ENCODE measurements around the gene SYCP2.
"Not testable (repeated sequence)": the region's sequence is repeated elsewhere in the genome, so short reads cannot be mapped to it uniquely, and the experiment has no call there.

SYCP2 gene, protein sequence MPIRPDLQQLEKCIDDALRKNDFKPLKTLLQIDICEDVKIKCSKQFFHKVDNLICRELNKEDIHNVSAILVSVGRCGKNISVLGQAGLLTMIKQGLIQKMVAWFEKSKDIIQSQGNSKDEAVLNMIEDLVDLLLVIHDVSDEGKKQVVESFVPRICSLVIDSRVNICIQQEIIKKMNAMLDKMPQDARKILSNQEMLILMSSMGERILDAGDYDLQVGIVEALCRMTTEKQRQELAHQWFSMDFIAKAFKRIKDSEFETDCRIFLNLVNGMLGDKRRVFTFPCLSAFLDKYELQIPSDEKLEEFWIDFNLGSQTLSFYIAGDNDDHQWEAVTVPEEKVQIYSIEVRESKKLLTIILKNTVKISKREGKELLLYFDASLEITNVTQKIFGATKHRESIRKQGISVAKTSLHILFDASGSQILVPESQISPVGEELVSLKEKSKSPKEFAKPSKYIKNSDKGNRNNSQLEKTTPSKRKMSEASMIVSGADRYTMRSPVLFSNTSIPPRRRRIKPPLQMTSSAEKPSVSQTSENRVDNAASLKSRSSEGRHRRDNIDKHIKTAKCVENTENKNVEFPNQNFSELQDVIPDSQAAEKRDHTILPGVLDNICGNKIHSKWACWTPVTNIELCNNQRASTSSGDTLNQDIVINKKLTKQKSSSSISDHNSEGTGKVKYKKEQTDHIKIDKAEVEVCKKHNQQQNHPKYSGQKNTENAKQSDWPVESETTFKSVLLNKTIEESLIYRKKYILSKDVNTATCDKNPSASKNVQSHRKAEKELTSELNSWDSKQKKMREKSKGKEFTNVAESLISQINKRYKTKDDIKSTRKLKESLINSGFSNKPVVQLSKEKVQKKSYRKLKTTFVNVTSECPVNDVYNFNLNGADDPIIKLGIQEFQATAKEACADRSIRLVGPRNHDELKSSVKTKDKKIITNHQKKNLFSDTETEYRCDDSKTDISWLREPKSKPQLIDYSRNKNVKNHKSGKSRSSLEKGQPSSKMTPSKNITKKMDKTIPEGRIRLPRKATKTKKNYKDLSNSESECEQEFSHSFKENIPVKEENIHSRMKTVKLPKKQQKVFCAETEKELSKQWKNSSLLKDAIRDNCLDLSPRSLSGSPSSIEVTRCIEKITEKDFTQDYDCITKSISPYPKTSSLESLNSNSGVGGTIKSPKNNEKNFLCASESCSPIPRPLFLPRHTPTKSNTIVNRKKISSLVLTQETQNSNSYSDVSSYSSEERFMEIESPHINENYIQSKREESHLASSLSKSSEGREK (N-terminal part only)

DNA sequence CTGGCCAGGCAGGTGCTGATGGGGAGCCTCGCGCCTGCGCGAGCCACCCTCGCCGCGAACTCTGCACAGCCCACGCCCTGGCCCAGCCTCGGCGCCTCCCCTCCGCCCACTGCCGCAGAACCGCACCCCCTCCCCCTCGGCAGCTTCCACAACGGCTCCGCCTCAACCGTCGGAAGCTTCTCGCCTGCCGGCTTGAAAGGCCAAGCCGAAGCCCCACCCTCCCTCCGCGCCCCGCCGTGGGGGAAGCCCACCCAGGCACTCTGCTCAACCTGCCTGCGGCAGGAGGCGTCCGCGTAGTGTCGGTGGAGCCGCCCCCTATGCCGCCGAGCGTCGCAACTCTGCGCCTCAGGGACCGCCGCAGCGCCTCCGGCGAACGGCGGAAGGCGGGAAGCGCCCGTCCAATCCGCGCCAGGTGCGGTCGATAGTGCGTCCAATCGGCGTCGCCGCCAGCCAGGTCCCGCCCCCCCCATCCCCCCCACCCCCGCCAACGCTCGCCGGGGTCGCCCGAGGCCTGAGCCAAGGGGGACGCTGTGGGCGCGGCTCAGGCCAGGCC lies at the start of gene SYCP2:
Gene SYCP2 (minus strand): TSS at position 342 of the 553 bp plus-strand sequence. CDS start 11,224 bp downstream, outside the sequence.
- no peak for DNase-seq

DNA sequence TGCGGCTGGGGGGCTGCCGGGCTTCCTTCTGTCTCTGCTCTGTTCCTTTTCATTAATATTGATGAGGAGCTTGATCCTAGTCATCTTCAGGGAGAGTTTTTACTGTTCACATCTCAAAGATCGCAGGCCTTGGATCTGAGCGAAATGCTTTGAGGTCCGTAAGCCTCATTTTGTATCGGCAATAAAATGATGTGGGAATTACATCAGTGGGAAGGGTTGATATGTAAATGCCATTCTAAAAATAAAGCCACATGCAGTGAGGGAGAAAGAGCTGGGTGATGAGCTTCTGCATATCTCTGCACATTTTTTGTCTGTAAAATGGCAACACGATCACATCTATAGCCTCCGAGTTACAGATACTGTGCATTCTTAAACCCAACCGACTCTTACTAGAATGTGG lies 49.6 kb upstream of the SYCP2 start:
- DNase-seq = no peak

DNA sequence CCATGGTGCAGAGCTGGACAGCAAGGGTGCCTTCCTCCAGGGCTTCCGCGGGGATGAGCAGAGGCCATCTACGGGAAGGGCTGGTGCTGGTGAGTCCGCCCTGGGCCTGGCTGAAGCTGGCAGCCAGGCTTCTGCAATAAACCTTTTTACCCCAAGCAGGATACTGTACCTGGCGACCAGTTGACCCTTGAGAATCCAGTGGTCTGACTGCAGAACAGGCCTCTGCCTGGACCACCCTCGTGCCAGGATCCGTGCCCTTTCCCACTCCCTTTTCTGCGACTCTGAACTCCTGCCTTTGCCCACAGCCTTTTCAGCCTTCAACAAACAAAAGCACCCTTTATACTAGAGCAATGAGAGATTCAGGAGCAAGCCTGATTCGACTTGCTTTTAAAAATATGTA lies 43.6 kb upstream of the SYCP2 start:
- DNase-seq = no peak

DNA sequence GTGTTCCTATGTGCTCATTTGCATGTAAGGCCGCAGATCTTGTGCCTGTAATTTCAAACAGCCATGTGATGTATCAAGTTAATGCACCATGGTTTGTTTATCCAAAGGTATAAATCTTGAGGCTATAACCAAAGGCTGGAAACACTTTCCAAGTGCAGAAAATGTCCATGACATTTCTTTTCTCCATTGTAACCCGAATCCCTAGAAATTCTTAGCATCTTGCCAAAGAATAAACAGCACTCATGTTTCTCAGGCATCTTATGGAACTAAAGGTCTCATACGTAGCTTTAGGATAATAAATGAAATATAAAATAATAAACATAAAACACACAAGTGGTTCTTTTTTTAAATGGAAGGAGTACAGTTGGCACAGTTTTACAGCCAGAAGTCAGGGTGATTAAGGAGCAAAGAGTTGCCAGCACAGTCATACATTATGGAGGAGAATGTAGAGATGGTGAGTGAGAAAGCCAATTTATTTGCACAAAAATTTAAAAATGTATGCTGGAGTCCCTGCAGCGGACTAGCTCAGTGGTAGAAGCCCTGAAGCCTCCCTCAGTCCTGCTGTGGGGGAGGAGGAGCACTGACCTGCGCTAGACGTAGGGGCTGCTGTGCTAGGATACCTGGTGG lies 42.8 kb upstream of the SYCP2 start:
- no peak for DNase-seq

DNA sequence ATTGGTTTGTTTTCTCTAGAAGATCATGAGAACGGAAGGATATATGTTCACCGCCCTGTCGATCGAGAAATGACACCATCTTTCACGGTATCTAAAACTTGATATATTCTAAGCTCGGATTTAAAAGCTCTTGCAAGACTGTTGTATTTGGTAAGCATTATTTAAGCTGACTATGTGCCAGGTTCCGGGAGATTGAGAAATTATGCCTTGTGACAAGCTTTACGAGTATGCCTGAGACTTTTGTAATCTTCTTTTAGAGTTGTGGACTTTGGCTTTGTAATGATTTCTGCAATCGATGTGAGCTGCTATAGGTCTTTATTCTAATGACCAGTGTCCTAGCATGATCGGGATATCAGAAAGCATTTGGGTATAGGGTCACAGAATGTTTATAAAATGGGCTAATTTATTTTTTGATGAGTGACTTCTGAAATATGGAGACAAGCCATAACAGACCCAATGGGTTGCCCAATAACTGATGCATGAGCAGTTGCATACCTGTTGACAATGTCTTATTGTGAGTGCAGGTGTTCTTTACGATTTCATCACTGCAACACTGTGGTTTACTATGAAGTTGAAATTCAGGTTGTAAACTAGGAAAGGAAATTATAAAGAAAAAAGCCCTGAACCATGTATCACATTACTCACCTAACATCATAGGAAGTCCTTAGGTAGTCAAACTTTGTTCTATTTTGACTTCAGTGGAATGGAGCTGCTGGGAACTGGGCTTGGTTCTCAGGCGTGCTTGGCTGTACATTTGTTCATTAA lies 38.8 kb upstream of the SYCP2 start:
- DNase-seq = no peak

DNA sequence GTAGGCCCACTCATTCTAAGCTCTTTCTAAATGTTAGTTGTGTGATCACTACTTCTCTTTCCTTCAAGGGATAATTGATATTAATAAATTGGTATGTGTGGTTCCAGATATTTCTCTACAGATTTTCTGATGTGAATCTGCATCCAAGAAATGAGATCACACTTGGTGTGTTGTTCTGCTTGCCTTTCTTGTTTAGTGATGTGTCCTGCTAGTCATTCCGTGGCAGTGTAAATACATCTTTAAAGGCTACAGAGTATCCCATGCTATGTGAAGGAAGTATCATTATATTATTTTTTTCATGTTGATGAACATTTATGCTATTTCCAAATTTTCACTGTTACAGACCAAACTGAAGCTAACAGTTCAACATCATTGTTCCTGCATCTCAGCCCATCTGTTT lies 38.0 kb upstream of the SYCP2 start:
- no peak for DNase-seq

DNA sequence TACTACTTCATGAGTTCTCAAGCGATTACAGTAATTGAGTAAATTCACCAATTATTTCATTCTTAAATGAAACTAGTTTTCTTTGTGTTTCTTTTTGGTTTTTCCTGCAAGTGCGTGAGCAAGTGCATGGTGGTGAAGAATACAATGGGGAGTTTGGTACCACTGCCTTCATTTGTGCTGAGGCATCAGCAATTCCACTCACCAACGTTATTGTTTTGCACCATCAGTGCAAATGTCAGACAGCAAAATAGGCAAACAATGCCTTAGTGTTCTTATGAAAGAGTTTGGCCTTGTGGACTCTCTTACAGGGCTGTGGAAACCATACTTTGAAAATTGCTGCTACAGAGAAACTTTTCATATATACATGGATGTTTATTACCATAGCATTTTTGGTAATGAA lies 33.0 kb upstream of the SYCP2 start:
- DNase-seq = no peak

DNA sequence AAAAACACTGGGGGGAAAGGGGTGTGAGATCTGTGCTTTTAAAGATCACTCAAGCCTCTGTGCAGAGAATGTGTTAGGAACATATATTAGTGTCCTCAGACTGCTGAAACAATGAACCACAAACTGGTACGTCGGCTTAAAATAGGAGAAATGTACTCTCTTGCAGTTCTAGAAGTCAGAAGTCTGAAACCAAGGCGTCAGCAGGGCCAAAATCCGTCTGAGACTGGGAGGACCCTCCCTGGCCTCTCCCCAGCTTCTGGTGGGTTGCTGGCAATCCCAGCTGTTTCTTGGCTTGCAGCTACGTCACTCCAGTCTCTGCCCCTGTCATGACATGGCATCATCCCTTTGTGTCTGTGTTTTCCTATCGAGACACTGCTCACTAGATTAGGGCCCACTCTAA lies 28.7 kb upstream of the SYCP2 start:
- no peak for DNase-seq

DNA sequence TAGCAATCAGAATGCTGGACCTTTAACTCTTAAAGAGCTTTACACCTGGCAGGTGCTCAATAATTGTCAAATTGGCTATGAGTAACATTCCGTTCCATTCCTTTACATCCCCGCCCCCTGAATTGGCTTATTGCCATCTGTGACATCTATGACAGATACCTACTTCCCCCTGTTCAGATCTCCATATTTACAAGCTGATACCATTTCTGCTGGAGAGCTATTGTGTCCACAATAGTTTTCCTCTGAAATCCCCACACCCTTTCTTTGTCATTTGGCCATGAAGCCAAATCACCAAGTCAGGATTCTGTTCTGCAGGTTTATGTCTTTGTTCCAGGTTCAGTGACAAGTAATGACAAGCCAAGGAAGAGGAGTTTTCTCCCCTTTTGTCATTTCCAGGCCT lies 28.0 kb upstream of the SYCP2 start:
- DNase-seq = no peak

DNA sequence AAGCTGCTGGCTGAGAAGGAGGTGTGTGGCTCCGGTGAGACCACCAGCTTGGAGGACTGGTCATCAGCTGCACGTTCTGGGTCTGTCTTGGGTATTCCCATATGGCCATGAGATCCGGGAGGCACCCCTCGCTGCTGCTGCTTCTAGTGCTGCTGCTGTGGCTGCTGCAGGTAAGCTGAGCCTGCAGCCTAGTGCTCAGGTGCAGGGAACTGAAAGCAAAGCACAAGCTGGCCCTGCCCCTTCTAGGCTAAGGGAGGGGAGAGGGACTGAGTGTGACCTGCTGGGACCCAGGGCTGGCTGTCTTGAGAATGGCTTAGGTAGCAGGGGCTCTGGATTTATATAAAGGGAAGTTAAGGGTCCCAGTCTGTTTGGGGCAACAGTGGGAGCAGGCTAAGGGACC lies 25.2 kb upstream of the SYCP2 start:
- DNase-seq = no peak

DNA sequence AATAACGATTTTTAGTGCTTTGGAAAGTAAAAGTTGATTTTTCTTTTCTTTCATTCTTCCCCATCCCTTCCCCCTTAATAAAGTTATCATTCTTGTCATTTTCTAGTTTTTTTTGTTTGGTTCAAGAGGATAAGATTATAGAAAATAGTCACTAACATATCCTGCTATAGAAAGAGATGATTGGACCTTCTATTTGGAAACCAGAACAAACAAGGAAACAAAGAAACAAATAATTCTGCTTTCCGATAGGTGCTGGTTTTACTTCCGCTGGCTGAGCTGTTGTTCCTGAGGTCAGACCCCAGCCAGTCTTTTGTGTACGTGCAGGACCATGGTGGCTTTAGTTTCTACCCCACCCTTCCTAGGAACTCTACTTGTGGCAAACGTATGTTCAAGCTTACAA lies 24.7 kb upstream of the SYCP2 start, which contains the start of gene CDH26:
Gene CDH26 (plus strand): TSS at position 301 of the 400 bp plus-strand sequence. CDS start 304 bp downstream, outside the sequence.
- no peak for DNase-seq

DNA sequence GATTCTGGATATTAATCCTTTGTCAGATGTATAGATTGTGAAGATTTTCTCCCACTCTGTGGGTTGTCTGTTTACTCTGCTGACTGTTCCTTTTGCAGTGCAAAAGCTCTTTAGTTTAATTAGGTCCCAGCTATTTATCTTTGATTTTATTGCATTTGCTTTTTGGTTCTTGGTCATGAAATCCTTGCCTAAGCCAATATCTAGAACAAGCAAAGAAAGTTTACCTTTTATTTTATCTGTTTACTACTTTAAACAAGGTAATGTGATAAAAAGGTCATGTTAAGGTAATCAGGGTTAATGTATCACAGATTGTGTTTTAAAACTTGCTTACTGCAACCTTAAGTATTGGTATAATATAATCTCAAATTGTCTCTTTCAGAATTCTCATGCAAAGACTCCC lies 24.1 kb upstream of the SYCP2 start:
- DNase-seq = not testable (repeated sequence)

DNA sequence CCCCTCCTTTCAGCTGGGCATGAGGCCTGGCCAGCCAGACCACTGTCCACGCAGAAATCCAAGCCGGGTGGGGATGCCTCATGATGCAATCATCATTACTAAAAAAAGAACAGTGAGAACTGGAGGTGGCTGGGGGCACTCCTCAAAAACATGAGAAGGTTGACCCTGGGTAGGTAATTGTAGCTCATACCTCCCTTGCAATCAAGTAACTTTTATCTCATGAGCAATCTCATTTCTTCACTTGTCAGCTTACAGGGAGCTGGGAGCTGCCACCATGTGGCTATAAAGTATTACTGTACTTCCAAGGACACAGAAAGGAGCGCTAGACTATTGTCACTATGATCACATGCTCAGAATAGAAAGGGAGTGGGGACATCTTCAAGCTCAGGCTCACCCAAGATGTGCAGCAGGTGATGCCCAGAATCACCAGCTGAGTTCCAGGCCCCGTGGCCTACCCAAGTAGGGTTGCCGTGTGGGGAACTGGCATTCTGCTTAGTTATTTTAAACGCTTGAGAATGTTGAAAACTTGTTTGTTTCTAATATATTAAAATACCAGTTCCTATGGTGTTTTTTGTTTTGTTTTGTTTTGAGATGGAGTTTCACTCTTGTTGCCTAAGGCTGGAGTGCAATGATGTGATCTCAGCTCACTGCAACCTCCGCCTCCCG lies 21.8 kb upstream of the SYCP2 start:
- DNase-seq = no peak

DNA sequence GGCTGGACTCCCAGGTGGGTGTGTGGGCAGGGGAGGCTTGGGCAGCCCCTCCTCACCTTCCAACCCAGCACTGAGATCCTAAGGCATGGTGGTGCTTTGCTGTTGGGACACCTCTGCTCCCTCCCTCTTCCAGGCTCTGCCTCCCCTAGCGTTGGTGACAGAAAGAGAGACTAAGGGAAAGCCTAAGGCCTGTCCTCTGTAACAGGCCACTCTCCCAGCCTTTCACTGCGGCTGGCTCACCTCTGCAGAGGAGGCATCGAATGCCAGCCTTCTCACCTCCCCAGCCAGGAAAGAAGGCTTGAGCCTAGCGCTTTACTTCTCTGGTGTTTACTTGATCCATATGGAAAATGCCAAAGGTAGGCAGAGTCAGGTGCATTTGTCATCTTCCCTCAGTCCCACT lies 21.3 kb upstream of the SYCP2 start:
- DNase-seq = no peak

DNA sequence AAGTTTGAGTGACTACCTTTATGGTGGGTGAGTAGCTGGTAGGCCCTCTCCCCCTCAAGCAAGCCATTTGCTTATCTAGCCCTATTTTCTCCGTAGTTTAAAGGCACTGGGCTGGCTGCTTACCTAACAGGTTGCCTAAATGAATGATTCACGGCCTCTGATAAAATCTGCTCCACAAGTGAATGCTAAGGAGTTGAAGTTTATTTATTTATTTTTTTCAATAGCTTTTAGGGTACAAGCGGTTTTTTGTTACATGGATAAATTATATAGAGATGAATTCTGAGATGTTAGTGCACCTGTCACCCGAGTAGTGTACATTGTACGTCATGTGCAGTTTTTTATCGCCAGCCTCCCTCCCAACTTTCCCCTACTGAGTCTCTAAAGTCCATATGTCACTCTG lies 16.5 kb upstream of the SYCP2 start:
- no peak for DNase-seq

DNA sequence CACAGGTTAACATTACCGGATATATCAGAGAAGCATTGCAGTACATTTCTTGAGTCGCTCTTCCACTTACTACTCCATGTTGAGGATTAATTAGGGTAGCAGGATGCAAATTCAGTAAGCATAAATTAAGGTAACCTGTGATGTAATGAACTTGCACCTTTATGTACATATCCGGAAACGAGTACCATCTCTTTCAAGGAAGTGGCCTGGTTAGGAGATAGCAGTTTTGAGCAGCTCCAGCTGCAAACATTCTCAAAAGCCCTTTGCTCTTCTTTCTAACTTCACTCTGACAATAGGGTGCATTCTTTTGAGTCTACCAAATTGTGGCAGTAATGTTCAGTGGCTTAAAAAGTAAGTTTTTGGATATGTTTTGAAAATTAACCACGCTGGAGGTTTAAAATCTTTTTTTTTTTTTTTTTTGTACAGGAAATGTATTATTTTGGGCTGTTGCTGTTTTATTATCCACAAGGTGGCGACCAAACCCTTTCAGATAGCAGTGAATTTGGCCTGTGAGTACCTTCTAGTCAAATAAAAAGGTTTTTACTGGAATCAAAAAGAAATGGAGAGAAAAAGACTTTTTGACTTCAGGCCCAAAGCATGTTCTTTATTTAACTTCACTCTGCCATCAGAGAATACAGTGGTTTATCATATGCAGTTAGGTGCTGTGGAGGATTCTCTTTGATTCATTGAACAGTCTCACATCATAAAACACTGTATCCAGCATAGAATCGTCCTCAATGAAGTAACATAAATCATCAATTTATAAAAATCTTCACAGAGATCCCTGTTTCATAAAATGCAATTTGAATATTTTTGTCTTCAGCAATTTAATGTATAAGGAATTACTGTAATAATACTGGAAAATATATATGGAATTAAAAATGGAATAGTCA lies 15.6 kb upstream of the SYCP2 start:
- DNase-seq = no peak

DNA sequence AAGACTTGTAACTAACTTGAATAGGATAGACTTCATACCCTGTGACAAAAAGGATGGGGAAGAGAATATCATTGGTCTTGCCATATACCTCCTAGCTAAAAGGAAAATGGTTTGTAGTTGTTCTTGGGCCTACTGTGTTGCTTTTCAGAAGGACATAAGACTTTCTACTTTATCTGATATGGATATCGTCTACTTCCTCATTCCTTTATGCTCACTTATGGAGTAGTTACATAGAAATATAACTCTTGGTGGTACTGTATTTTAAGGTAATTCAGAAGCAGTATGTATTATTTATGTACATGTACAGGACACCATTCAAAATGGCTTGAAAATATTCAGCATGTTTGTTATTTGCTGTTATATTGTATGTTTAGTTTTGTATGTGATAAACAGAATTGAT lies 14.8 kb upstream of the SYCP2 start:
- DNase-seq = no peak

DNA sequence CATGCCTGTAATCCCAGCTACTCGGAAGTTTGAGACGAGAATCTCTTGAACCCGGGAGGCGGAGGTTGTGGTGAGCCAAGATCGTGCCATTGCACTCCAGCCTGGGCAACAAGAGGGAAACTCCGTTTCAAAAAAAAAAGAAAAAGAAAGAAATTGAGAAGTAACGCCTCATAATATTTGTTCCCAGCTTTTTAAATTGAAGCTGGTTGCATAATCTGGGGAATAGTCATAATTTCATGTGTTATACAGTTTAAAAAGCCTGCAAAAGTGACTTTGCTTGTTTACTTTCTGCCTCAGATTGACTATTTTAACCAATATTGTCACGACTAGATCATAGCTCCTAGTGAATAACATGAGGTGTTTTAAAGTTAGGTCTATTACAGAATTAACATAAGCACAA lies 13.9 kb upstream of the SYCP2 start:
- DNase-seq = no peak

DNA sequence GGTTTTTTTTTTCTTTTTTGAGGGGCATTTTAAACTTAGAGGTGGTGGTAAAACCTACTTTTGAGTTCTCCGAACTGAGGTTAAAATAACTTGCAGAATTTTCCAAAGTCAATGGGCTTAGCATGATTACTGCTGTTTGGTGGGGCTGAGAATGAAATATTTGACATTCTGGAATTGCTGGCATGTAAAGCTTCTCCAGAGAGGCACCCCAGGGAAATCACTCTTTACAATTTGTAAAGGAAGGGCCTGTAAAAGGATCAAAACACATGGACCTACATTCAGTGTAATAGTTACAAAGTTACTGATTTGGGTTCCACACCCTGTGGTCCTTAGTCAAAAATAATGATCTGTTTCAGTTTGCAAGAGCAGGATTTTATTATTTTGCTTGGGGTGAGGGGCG lies 12.3 kb upstream of the SYCP2 start:
- no peak for DNase-seq

DNA sequence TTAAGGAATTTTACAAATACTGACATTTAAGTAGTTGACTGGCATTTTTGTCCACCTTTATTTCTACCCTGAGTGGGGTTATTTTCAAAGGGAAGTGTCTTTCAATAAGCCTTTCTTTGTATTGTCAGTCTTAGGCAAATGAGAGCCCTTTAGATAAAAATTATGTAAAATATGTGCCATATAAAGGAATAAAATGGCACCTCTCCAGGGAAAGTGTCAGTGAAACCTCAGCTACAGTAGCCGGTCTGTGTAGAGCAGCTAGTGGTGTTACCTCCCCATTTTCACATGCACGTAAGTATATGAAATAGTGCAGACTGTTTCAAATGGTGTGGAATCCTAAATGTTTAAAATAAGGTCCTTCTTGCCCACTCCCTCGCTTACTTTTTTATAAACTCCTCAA lies 11.7 kb upstream of the SYCP2 start:
- DNase-seq = no peak

Data from cortex of kidney (tissue), 1 donor.